Urinary bladder (tissue), 4 donors: Measurements from ENCODE around the gene TK1. TPM values are rescaled to one million over a fixed set of nuclear protein-coding genes. Genes with fewer than 3 reads are reported as not detected.
"Not testable (repeated sequence)": the region's sequence is repeated elsewhere in the genome, so short reads cannot be mapped to it uniquely, and the experiment has no call there.

ENCODE experiments used
- DNase-seq: peaks from one replicate; pipeline ENCODE4 v3.0.0-alpha.2; 2015; ENCODE audit errors: extremely low spot score
- H3K27ac ChIP-seq: one replicate; pipeline ENCODE4 v1.5.1; 2013; ENCODE audit warnings: low read depth, mild to moderate bottlenecking, moderate library complexity
- H3K36me3 ChIP-seq: one replicate; pipeline ENCODE4 v1.6.1; 2013; ENCODE audit warnings: mild to moderate bottlenecking, moderate library complexity; ENCODE audit not compliant: insufficient read depth
- H3K4me1 ChIP-seq: one replicate; pipeline ENCODE4 v1.6.1; 2013; ENCODE audit warnings: mild to moderate bottlenecking, moderate library complexity; ENCODE audit not compliant: insufficient read depth
- H3K4me3 ChIP-seq: one replicate; pipeline ENCODE4 v1.5.1; 2013; ENCODE audit warnings: low read depth, low read length
- WGBS: extraction: QIAGEN DNeasy Blood & Tissue Kit; methylation state at CpG from one replicate; pipeline ENCODE4 v1.1.7; 2013; 5-methylcytosine and 5-hydroxymethylcytosine counted together
- polyA plus RNA-seq: library from polyadenylated mRNA; stranded (reverse); fragments of 200-250 nt; gene quantifications from one replicate; pipeline ENCODE4 v1.2.3, GENCODE V29; 2013
- total RNA-seq: library from RNA; depleted of rRNA; stranded (reverse); fragments of >200 nt; gene quantifications from one replicate; pipeline ENCODE4 v1.2.3, GENCODE V29; 2014
- donor health status: healthy with polysubstance abuse.
- donor health status: healthy.

TK1 gene
- total and polyA plus RNA-seq, 2 donors, result 3.2 to 16.2 TPM

GRCh38 chr17:78180083-78180482 is 6.8 kb downstream of the TK1 start:
- DNase-seq, result no peak
- Histone ChIP-seq H3K4me1 (no peaks in the 10 kb centered on the region), H3K36me3 (no peaks in the 10 kb centered on the region), H3K4me3 (no peak overlapping the region), H3K27ac (peak overlapping the region; percentile 2)
- WGBS, result 42% methylated on average over 14 of the region's 14 CpGs

GRCh38 chr17:78179372-78179771 is 7.5 kb downstream of the TK1 start:
- Histone ChIP-seq H3K36me3 (no peaks in the 10 kb centered on the region), H3K4me1 (no peaks in the 10 kb centered on the region), H3K4me3 (no peak overlapping the region), H3K27ac (no peak overlapping the region)
- no peak for DNase-seq
- 85% methylated on average over 17 of the region's 17 CpGs for WGBS

GRCh38 chr17:78176548-78177025 is 10.3 kb downstream of the TK1 start:
- no peak for DNase-seq
- 28% methylated on average over 14 of the region's 14 CpGs for WGBS
- no peaks in the 10 kb centered on the region for H3K4me1 ChIP-seq
- no peak overlapping the region for H3K4me3 ChIP-seq
- no peak overlapping the region for H3K27ac ChIP-seq
- no peaks in the 10 kb centered on the region for H3K36me3 ChIP-seq

- no peak for DNase-seq
- H3K36me3 ChIP-seq, result no peaks in the 10 kb centered on the region
- H3K4me3 ChIP-seq, result no peak overlapping the region
- no peaks in the 10 kb centered on the region for H3K4me1 ChIP-seq
- H3K27ac ChIP-seq, result no peak overlapping the region
- 86% methylated on average over 14 of the region's 14 CpGs for WGBS
These were observed 11.2 kb downstream of the TK1 start for GRCh38 chr17:78175643-78175981.

- H3K4me1 ChIP-seq, result no peaks in the 10 kb centered on the region
- DNase-seq, result no peak
These were observed 11.8 kb downstream of the TK1 start for GRCh38 chr17:78174870-78175642.

GRCh38 chr17:78174346-78174869 is 12.4 kb downstream of the TK1 start:
- no peaks in the 10 kb centered on the region for H3K36me3 ChIP-seq
- 44% methylated on average over 15 of the region's 15 CpGs for WGBS
- no peak for DNase-seq
- H3K4me3 ChIP-seq, result no peak overlapping the region
- H3K4me1 ChIP-seq, result no peaks in the 10 kb centered on the region
- H3K27ac ChIP-seq, result peak overlapping the region; percentile 81

More at GRCh38 chr17:78174870-78175642, 11.8 kb downstream of the TK1 start:
- WGBS, result 83% methylated on average over 28 of the region's 28 CpGs
- Histone ChIP-seq H3K27ac (peak overlapping the region; percentile 81), H3K36me3 (no peaks in the 10 kb centered on the region), H3K4me3 (no peak overlapping the region)

- no peaks in the 10 kb centered on the region for H3K4me1 ChIP-seq
- WGBS, result 34% methylated on average over 11 of the region's 11 CpGs
- H3K27ac ChIP-seq, result peak overlapping the region; percentile 60
- DNase-seq, result no peak
- H3K4me3 ChIP-seq, result no peak overlapping the region
- no peaks in the 10 kb centered on the region for H3K36me3 ChIP-seq
These were observed 13.6 kb downstream of the TK1 start for GRCh38 chr17:78173097-78173715.

- H3K4me1 ChIP-seq, result no peaks in the 10 kb centered on the region
These were observed 14.4 kb downstream of the TK1 start for GRCh38 chr17:78172249-78173051.

GRCh38 chr17:78171591-78172248 is 15.1 kb downstream of the TK1 start:
- not testable (repeated sequence) for DNase-seq, H3K4me1 ChIP-seq, H3K4me3 ChIP-seq, H3K36me3 ChIP-seq
- WGBS, result 86% methylated on average over 19 of the region's 19 CpGs
- peak overlapping the region; percentile 34 for H3K27ac ChIP-seq

More at GRCh38 chr17:78172249-78173051, 14.4 kb downstream of the TK1 start:
- 33% methylated on average over 19 of the region's 19 CpGs for WGBS
- H3K27ac ChIP-seq, result peak overlapping the region; percentile 60
- no peak overlapping the region for H3K4me3 ChIP-seq
- DNase-seq, result no peak
- H3K36me3 ChIP-seq, result no peaks in the 10 kb centered on the region

- no peaks in the 10 kb centered on the region for H3K4me1 ChIP-seq
- no peak overlapping the region for H3K27ac ChIP-seq
- H3K36me3 ChIP-seq, result no peaks in the 10 kb centered on the region
- no peak overlapping the region for H3K4me3 ChIP-seq
- 92% methylated on average over 31 of the region's 31 CpGs for WGBS
- no peak for DNase-seq
These were observed 15.9 kb downstream of the TK1 start for GRCh38 chr17:78170692-78171590.

GRCh38 chr17:78168903-78169793 is 17.7 kb downstream of the TK1 start:
- Histone ChIP-seq H3K4me1 (no peaks in the 10 kb centered on the region), H3K36me3 (no peaks in the 10 kb centered on the region), H3K4me3 (peak overlapping the region; percentile 80), H3K27ac (peak overlapping the region; percentile 64)
- no peak for DNase-seq
- 9% methylated on average over 38 of the region's 38 CpGs for WGBS
